ENCODE results near the gene ARHGAP26.

GRCh38 chr5:142952229-142952628 lies 182.1 kb downstream of the ARHGAP26 start:
- TF ChIP-seq, protein P1, sequence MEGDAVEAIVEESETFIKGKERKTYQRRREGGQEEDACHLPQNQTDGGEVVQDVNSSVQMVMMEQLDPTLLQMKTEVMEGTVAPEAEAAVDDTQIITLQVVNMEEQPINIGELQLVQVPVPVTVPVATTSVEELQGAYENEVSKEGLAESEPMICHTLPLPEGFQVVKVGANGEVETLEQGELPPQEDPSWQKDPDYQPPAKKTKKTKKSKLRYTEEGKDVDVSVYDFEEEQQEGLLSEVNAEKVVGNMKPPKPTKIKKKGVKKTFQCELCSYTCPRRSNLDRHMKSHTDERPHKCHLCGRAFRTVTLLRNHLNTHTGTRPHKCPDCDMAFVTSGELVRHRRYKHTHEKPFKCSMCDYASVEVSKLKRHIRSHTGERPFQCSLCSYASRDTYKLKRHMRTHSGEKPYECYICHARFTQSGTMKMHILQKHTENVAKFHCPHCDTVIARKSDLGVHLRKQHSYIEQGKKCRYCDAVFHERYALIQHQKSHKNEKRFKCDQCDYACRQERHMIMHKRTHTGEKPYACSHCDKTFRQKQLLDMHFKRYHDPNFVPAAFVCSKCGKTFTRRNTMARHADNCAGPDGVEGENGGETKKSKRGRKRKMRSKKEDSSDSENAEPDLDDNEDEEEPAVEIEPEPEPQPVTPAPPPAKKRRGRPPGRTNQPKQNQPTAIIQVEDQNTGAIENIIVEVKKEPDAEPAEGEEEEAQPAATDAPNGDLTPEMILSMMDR (IDR thresholded peaks at IDR 0.05): no peak
- TF ChIP-seq POLR2A (IDR thresholded peaks at IDR 0.05) (no peak), EP300 (IDR thresholded peaks at IDR 0.05) (no peak)
